ENCODE data around the gene PICALM.

PICALM gene

GRCh38 chr11:86069408-86070101 lies 671 bp upstream of the PICALM start:
- Histone ChIP-seq H3K4me3 (ENCODE audit: low read depth, low read length) (peak overlapping the region; percentile 95), H3K27me3 (no peaks in the 10 kb centered on the region), H3K36me3 (no peaks in the 10 kb centered on the region), H3K4me1 (peaks cover 6% of the 10 kb centered on the region), H3K9me3 (no peaks in the 10 kb centered on the region)
- no peak for DNase-seq
- no peak for TF ChIP-seq CTCF (IDR thresholded peaks at IDR 0.05; ENCODE audit: low read depth, low read length)

DNA sequence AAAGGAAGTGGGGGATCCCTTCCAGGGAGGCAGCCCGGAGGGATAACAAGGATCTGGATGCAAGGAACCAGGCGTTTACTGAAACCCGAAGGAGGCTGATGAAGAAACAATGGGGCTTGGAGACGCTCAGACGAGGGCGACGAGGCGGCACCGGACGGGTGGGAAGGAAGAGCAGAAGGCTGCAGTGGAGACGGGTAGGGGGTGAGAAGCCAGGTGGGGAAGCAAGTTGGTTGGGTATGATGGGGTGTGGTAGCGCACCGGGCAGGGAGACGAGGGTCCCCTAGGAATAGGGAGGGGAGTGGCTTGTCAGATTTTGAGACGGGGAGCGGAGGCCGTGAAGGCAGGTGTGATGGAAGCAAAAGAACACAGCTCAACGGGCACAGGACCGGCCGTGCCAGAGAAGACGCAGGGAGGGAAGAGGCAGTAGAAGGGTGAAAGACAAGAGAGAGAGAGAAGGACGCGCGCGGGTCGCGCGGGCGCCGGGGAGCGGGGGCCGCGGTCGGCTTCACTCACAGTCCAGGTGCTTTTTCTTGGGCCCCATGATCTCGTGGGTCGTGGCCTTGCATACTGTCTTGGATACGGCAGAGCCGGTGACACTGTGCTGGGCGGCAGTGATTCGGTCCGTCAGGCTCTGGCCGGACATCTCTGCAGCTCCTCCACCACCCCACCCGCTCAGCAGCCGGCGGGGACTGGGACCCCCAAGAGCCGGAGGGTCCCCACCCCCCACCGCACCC lies 579 bp downstream of the PICALM start:
- Histone ChIP-seq H3K4me3 (ENCODE audit: low read depth, low read length) (peak overlapping the region; percentile 95), H3K27me3 (no peaks in the 10 kb centered on the region), H3K9me3 (no peaks in the 10 kb centered on the region), H3K4me1 (peaks cover 15% of the 10 kb centered on the region), H3K36me3 (no peaks in the 10 kb centered on the region)
- peak; percentile 38 for DNase-seq
- no peak for TF ChIP-seq CTCF (IDR thresholded peaks at IDR 0.05; ENCODE audit: low read depth, low read length)

DNA sequence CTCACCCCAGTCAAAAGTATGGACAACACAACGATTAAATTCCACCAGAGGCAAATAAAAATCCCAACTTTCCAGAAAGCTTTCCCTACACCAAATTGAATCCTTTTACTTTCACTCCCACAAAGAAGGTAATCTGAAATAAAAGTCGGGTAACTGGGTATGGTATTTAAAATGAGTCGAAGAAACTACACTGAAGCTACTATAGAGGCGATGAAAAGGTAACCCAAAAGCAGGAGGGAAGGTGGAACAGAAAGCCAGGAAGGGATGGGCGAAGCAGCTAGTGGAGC lies 1.1 kb downstream of the PICALM start:
- Histone ChIP-seq H3K4me3 (ENCODE audit: low read depth, low read length) (peak overlapping the region; percentile 95), H3K27me3 (no peaks in the 10 kb centered on the region), H3K9me3 (no peaks in the 10 kb centered on the region), H3K4me1 (peaks cover 15% of the 10 kb centered on the region), H3K36me3 (no peaks in the 10 kb centered on the region)
- no peak for DNase-seq
- TF ChIP-seq CTCF (IDR thresholded peaks at IDR 0.05; ENCODE audit: low read depth, low read length) = no peak

GRCh38 chr11:86067009-86067850 lies 1.7 kb downstream of the PICALM start:
- H3K4me1 ChIP-seq = peaks cover 15% of the 10 kb centered on the region

DNA sequence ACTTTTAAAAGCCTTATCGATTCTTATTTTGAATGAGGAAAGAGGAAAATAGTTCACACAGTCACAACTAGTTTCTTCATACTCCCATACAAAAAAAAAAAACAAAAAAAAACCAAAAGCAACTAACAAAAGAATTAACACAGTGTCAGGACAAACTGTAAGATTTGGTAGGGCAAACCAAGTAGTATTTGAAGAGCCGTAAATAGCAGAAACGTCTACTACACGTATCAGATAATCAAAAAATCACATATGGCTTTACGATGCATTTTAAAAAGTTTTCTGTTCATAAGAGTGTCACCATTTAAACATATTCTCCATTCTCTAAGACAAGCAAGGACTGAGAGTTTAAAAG lies 2.3 kb downstream of the PICALM start:
- H3K9me3 ChIP-seq = no peaks in the 10 kb centered on the region
- H3K27me3 ChIP-seq = no peaks in the 10 kb centered on the region
- peak overlapping the region; percentile 95 for H3K4me3 ChIP-seq (ENCODE audit: low read depth, low read length)
- H3K36me3 ChIP-seq = no peaks in the 10 kb centered on the region
- H3K4me1 ChIP-seq = peaks cover 15% of the 10 kb centered on the region
- DNase-seq = no peak
- no peak for TF ChIP-seq CTCF (IDR thresholded peaks at IDR 0.05; ENCODE audit: low read depth, low read length)

More at GRCh38 chr11:86067009-86067850, 1.7 kb downstream of the PICALM start:
- H3K9me3 ChIP-seq = no peaks in the 10 kb centered on the region
- H3K4me3 ChIP-seq (ENCODE audit: low read depth, low read length) = peak overlapping the region; percentile 95
- H3K36me3 ChIP-seq = no peaks in the 10 kb centered on the region
- no peak for TF ChIP-seq CTCF (IDR thresholded peaks at IDR 0.05; ENCODE audit: low read depth, low read length)
- no peaks in the 10 kb centered on the region for H3K27me3 ChIP-seq
- DNase-seq = no peak

Measured in BE2C (cell line).